ENCODE data around the gene TMEM108. TPM values are rescaled to one million over a fixed set of nuclear protein-coding genes. Genes with fewer than 3 reads are reported as not detected.

Gene TMEM108
- total RNA-seq, 2 experiments from 2014 or later = not detected

- H3K4me2 ChIP-seq (ENCODE audit: low read length) = no peak overlapping the region
- H3K4me1 ChIP-seq (ENCODE audit: insufficient read depth, low read length, poor library complexity, severe bottlenecking) = no peaks in the 10 kb centered on the region
- H2AFZ ChIP-seq (ENCODE audit: low read length) = no peak overlapping the region
- intact Hi-C loops (cut with micrococcal nuclease; ENCODE audit: unreplicated experiment) = no loop called here
- POLR2A ChIA-PET = interaction anchor here (0.8 kb wide), 1 partner anchor 22 kb away, joined by 4 read pairs; no protein-coding TSS in a partner anchor
- H3K79me2 ChIP-seq (ENCODE audit: insufficient read depth, low read depth, low read length) = no peaks in the 10 kb centered on the region
- DNase-seq (ENCODE audit: low spot score) = no peak
- no peaks in the 10 kb centered on the region for H3K9me2 ChIP-seq (ENCODE audit: insufficient read depth, low read length)
- H3K36me3 ChIP-seq (ENCODE audit: insufficient read depth, low read length) = no peaks in the 10 kb centered on the region
- H4K20me1 ChIP-seq (ENCODE audit: insufficient read depth, low read length) = no peaks in the 10 kb centered on the region
- H3K27ac ChIP-seq (ENCODE audit: low read depth, low read length, poor library complexity, severe bottlenecking) = no peak overlapping the region
- H3K9me3 ChIP-seq (ENCODE audit: low read length) = peaks cover 4% of the 10 kb centered on the region; the same call in 1 of the 2 replicates
- no TSS peak for BruUV-seq (replicated peaks)
- CTCF ChIA-PET (ENCODE audit: unreplicated experiment) = no interaction called here
- H3K4me3 ChIP-seq (ENCODE audit: low read depth, low read length, poor library complexity, severe bottlenecking) = no peak overlapping the region
- TF ChIP-seq, protein P1, sequence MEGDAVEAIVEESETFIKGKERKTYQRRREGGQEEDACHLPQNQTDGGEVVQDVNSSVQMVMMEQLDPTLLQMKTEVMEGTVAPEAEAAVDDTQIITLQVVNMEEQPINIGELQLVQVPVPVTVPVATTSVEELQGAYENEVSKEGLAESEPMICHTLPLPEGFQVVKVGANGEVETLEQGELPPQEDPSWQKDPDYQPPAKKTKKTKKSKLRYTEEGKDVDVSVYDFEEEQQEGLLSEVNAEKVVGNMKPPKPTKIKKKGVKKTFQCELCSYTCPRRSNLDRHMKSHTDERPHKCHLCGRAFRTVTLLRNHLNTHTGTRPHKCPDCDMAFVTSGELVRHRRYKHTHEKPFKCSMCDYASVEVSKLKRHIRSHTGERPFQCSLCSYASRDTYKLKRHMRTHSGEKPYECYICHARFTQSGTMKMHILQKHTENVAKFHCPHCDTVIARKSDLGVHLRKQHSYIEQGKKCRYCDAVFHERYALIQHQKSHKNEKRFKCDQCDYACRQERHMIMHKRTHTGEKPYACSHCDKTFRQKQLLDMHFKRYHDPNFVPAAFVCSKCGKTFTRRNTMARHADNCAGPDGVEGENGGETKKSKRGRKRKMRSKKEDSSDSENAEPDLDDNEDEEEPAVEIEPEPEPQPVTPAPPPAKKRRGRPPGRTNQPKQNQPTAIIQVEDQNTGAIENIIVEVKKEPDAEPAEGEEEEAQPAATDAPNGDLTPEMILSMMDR (conservative IDR thresholded peaks at IDR 0.05; ENCODE audit: low read length) = no peak
Observed at GRCh38 chr3:133236901-133237300, 198.7 kb downstream of the TMEM108 start.

DNA sequence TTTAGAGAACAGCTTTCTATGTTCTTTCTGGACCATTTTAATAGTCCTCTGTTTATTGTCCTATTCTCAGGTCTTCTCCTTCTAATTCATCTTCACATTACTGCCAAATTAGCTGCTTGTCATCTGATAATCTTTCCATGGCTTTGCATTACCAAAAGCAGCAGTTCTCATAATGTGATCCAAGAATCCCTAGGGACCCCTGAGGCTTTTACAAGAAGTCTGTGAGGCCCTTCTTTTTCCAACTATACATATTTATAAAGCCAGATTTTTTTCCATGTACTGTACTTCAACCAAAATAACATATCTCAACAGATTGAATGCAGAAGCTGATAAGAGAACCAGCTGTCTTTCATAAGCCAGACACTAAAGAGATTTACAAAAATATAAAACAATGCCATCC is 199.2 kb downstream of the TMEM108 start:
- DNase-seq (ENCODE audit: low spot score) = no peak
- intact Hi-C loops (cut with micrococcal nuclease; ENCODE audit: unreplicated experiment) = no loop called here
- no peak overlapping the region for H2AFZ ChIP-seq (ENCODE audit: low read length)
- TF ChIP-seq, protein P1 (conservative IDR thresholded peaks at IDR 0.05; ENCODE audit: low read length) = no peak
- no peak for TF ChIP-seq EZH2phosphoT487 (IDR thresholded peaks at IDR 0.05; ENCODE audit: borderline replicate concordance, low read depth, low read length)
- ChIA-PET CTCF (ENCODE audit: unreplicated experiment) (no interaction called here), POLR2A (interaction anchor here (0.8 to 1.0 kb wide), 2 partner anchors 17 to 22 kb away, joined by 4 to 5 read pairs; no protein-coding TSS in a partner anchor)
- no peaks in the 10 kb centered on the region for H4K20me1 ChIP-seq (ENCODE audit: insufficient read depth, low read length)
- H3K9me2 ChIP-seq (ENCODE audit: insufficient read depth, low read length) = no peaks in the 10 kb centered on the region
- no peaks in the 10 kb centered on the region for H3K79me2 ChIP-seq (ENCODE audit: insufficient read depth, low read depth, low read length)
- no peaks in the 10 kb centered on the region for H3K36me3 ChIP-seq (ENCODE audit: insufficient read depth, low read length)
- BruUV-seq (replicated peaks) = no TSS peak
- H3K4me1 ChIP-seq (ENCODE audit: insufficient read depth, low read length, poor library complexity, severe bottlenecking) = no peaks in the 10 kb centered on the region
- no peak overlapping the region for H3K27ac ChIP-seq (ENCODE audit: low read depth, low read length, poor library complexity, severe bottlenecking)
- no peak overlapping the region for H3K4me2 ChIP-seq (ENCODE audit: low read length)
- peaks cover 4% of the 10 kb centered on the region; the same call in 1 of the 2 replicates for H3K9me3 ChIP-seq (ENCODE audit: low read length)
- H3K4me3 ChIP-seq (ENCODE audit: low read depth, low read length, poor library complexity, severe bottlenecking) = no peak overlapping the region

DNA sequence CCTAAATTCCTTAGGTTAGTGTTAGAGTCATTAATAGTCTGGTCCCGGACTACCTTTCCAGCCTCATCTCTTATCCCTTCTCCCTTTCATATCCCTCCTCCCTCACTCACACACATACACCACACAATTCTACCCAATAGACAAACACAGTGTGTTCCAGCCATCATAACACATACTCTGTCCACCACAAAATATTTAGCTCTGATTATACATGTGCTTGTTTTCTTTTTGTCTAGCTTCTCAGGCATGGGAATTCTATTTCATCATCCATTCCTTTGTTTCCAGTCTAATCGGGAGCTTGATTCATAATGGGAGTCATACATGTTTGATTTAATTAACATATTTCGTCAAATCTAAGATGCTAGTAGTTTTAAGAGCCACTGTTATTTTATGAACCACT is 199.8 kb downstream of the TMEM108 start:
- ChIA-PET POLR2A (interaction anchor here (1.0 kb wide), 1 partner anchor 17 kb away, joined by 5 read pairs; no protein-coding TSS in a partner anchor), CTCF (ENCODE audit: unreplicated experiment) (no interaction called here)
- H2AFZ ChIP-seq (ENCODE audit: low read length) = no peak overlapping the region
- no peak for DNase-seq (ENCODE audit: low spot score)
- H4K20me1 ChIP-seq (ENCODE audit: insufficient read depth, low read length) = no peaks in the 10 kb centered on the region
- no peak for TF ChIP-seq EZH2phosphoT487 (IDR thresholded peaks at IDR 0.05; ENCODE audit: borderline replicate concordance, low read depth, low read length)
- TF ChIP-seq, protein P1 (conservative IDR thresholded peaks at IDR 0.05; ENCODE audit: low read length) = no peak
- H3K36me3 ChIP-seq (ENCODE audit: insufficient read depth, low read length) = no peaks in the 10 kb centered on the region
- no peaks in the 10 kb centered on the region for H3K4me1 ChIP-seq (ENCODE audit: insufficient read depth, low read length, poor library complexity, severe bottlenecking)
- no peak overlapping the region for H3K4me2 ChIP-seq (ENCODE audit: low read length)
- peaks cover 4% of the 10 kb centered on the region; the same call in 1 of the 2 replicates for H3K9me3 ChIP-seq (ENCODE audit: low read length)
- intact Hi-C loops (cut with micrococcal nuclease; ENCODE audit: unreplicated experiment) = no loop called here
- no peak overlapping the region for H3K4me3 ChIP-seq (ENCODE audit: low read depth, low read length, poor library complexity, severe bottlenecking)
- no peaks in the 10 kb centered on the region for H3K79me2 ChIP-seq (ENCODE audit: insufficient read depth, low read depth, low read length)
- no peaks in the 10 kb centered on the region for H3K9me2 ChIP-seq (ENCODE audit: insufficient read depth, low read length)
- no TSS peak for BruUV-seq (replicated peaks)
- H3K27ac ChIP-seq (ENCODE audit: low read depth, low read length, poor library complexity, severe bottlenecking) = no peak overlapping the region
